HG03571 (cell line): ENCODE results near the gene KRTAP10-3.
"Not testable (repeated sequence)": the region's sequence is repeated elsewhere in the genome, so short reads cannot be mapped to it uniquely, and the experiment has no call there.

Source experiments
- ATAC-seq: cut with Tn5 transposase; IDR thresholded peaks from one replicate; pipeline ENCODE4 v1.9.1; 2021; ENCODE audit not compliant: unreplicated experiment

KRTAP10-3 gene

GRCh38 chr21:44590897-44591800, 32.6 kb upstream of the KRTAP10-3 start:
- not testable (repeated sequence) for ATAC-seq

- ATAC-seq: no peak
These were observed 31.7 kb upstream of the KRTAP10-3 start for GRCh38 chr21:44590311-44590721.

GRCh38 chr21:44589586-44590305, 31.2 kb upstream of the KRTAP10-3 start:
- ATAC-seq: no peak

- no peak for ATAC-seq
These were observed 30.5 kb upstream of the KRTAP10-3 start for GRCh38 chr21:44589094-44589493.

GRCh38 chr21:44585892-44586291, 27.3 kb upstream of the KRTAP10-3 start:
- no peak for ATAC-seq

- no peak for ATAC-seq
These were observed 25.2 kb upstream of the KRTAP10-3 start for GRCh38 chr21:44583800-44584147.

GRCh38 chr21:44583089-44583799, 24.6 kb upstream of the KRTAP10-3 start:
- no peak for ATAC-seq

- no peak for ATAC-seq
These were observed 23.5 kb upstream of the KRTAP10-3 start for GRCh38 chr21:44582055-44582454.

GRCh38 chr21:44581158-44581557, 22.6 kb upstream of the KRTAP10-3 start:
- ATAC-seq: no peak

- ATAC-seq: not testable (repeated sequence)
These were observed 21.7 kb upstream of the KRTAP10-3 start, which contains the start of gene KRTAP10-5 for GRCh38 chr21:44580231-44580821. Gene KRTAP10-5 (minus strand): TSS chr21:44580604. CDS start chr21:44580578, 26 bp downstream.

- ATAC-seq: no peak
These were observed 21.2 kb upstream of the KRTAP10-3 start for GRCh38 chr21:44579833-44580144.

- no peak for ATAC-seq
These were observed 20.6 kb upstream of the KRTAP10-3 start for GRCh38 chr21:44579056-44579832.

GRCh38 chr21:44578371-44579055, 19.9 kb upstream of the KRTAP10-3 start:
- no peak for ATAC-seq

GRCh38 chr21:44576025-44576420, 17.4 kb upstream of the KRTAP10-3 start:
- no peak for ATAC-seq

- ATAC-seq: no peak
These were observed 16.9 kb upstream of the KRTAP10-3 start for GRCh38 chr21:44575307-44576024.

- ATAC-seq: no peak
These were observed 16.1 kb upstream of the KRTAP10-3 start for GRCh38 chr21:44574457-44575306.

GRCh38 chr21:44573630-44574456, 15.2 kb upstream of the KRTAP10-3 start, which contains the start of gene KRTAP10-4:
Gene KRTAP10-4 (plus strand): TSS chr21:44573729. CDS start chr21:44573759, 30 bp downstream.
- not testable (repeated sequence) for ATAC-seq
